ENCODE measurements around the gene FAM222A.

FAM222A gene

GRCh38 chr12:109793826-109794501 lies 80.3 kb downstream of the FAM222A start:
- in situ Hi-C loops (cut with HindIII; ENCODE audit: low sequenced_read_pairs) = no loop called here

GRCh38 chr12:109795023-109795422 lies 81.4 kb downstream of the FAM222A start:
- in situ Hi-C loops (cut with HindIII; ENCODE audit: low sequenced_read_pairs) = no loop called here

- in situ Hi-C loops (cut with HindIII; ENCODE audit: low sequenced_read_pairs) = no loop called here
Measured at GRCh38 chr12:109796057-109796456, 82.4 kb downstream of the FAM222A start.

- in situ Hi-C loops (cut with HindIII; ENCODE audit: low sequenced_read_pairs) = no loop called here
Measured at GRCh38 chr12:109797905-109798669, 84.5 kb downstream of the FAM222A start.

GRCh38 chr12:109798691-109799090 lies 85.1 kb downstream of the FAM222A start:
- in situ Hi-C loops (cut with HindIII; ENCODE audit: low sequenced_read_pairs) = no loop called here

GRCh38 chr12:109800536-109800935 lies 86.9 kb downstream of the FAM222A start:
- in situ Hi-C loops (cut with HindIII; ENCODE audit: low sequenced_read_pairs) = no loop called here

GRCh38 chr12:109802828-109803227 lies 89.2 kb downstream of the FAM222A start:
- in situ Hi-C loops (cut with HindIII; ENCODE audit: low sequenced_read_pairs) = no loop called here

GRCh38 chr12:109803678-109804077 lies 90.1 kb downstream of the FAM222A start:
- in situ Hi-C loops (cut with HindIII; ENCODE audit: low sequenced_read_pairs) = no loop called here

GRCh38 chr12:109804820-109805761 lies 91.5 kb downstream of the FAM222A start:
- in situ Hi-C loops (cut with HindIII; ENCODE audit: low sequenced_read_pairs) = no loop called here

GRCh38 chr12:109807954-109808643 lies 94.5 kb downstream of the FAM222A start:
- in situ Hi-C loops (cut with HindIII; ENCODE audit: low sequenced_read_pairs) = no loop called here

GRCh38 chr12:109808876-109809646 lies 95.4 kb downstream of the FAM222A start:
- in situ Hi-C loops (cut with HindIII; ENCODE audit: low sequenced_read_pairs) = no loop called here

GRCh38 chr12:109810954-109811623 lies 97.5 kb downstream of the FAM222A start:
- in situ Hi-C loops (cut with HindIII; ENCODE audit: low sequenced_read_pairs) = loop anchor here (10.0 kb wide), 1 partner anchor 154 kb away; no protein-coding TSS in a partner anchor

- in situ Hi-C loops (cut with HindIII; ENCODE audit: low sequenced_read_pairs) = loop anchor here (10.0 kb wide), 1 partner anchor 153 kb away; no protein-coding TSS in a partner anchor
Measured at GRCh38 chr12:109811624-109811995, 98.0 kb downstream of the FAM222A start.

- in situ Hi-C loops (cut with HindIII; ENCODE audit: low sequenced_read_pairs) = loop anchor here (10.0 kb wide), 1 partner anchor 151 kb away; no protein-coding TSS in a partner anchor
Measured at GRCh38 chr12:109813810-109814416, 100.3 kb downstream of the FAM222A start.

- in situ Hi-C loops (cut with HindIII; ENCODE audit: low sequenced_read_pairs) = loop anchor here (10.0 kb wide), 1 partner anchor 150 kb away; no protein-coding TSS in a partner anchor
Measured at GRCh38 chr12:109814600-109815150, 101.0 kb downstream of the FAM222A start.

GRCh38 chr12:109815225-109815624 lies 101.6 kb downstream of the FAM222A start:
- in situ Hi-C loops (cut with HindIII; ENCODE audit: low sequenced_read_pairs) = loop anchor here (10.0 kb wide), 1 partner anchor 150 kb away; no protein-coding TSS in a partner anchor

- in situ Hi-C loops (cut with HindIII; ENCODE audit: low sequenced_read_pairs) = loop anchor here (10.0 kb wide), 1 partner anchor 149 kb away; no protein-coding TSS in a partner anchor
Measured at GRCh38 chr12:109815757-109816617, 102.4 kb downstream of the FAM222A start.
